AG04449 (cell line): ENCODE data around the gene FAM180B.
"Not testable (repeated sequence)": the region's sequence is repeated elsewhere in the genome, so short reads cannot be mapped to it uniquely, and the experiment has no call there.

Experiments
- CTCF ChIA-PET: fragments of 350-600 bp; formaldehyde crosslinking; extraction: SDS; loops from one replicate; lab custom pipeline; 2021; ENCODE audit warnings: antibody characterized with exemption; lab: Yijun Ruan, JAX
- POLR2A ChIA-PET: fragments of 400-600, 350-600 bp; formaldehyde crosslinking; extraction: SDS; loops from one replicate; lab custom pipeline; 2020; ENCODE audit warnings: antibody characterized with exemption, inconsistent platforms; lab: Yijun Ruan, JAX
- DNase-seq: peaks from one replicate; pipeline ENCODE4 v3.0.0-alpha.2; 2010; ENCODE audit warnings: low read depth, low spot score
- H3K4me3 ChIP-seq: 2 replicates; pipeline ENCODE4 v1.5.1; 2011; ENCODE audit warnings: low read depth, mild to moderate bottlenecking, control low read depth, low read length
- CTCF ChIP-seq: IDR thresholded peaks from one replicate; pipeline ENCODE4 v1.5.1; 2011; ENCODE audit warnings: mild to moderate bottlenecking, moderate library complexity, low read length, control low read depth, inconsistent platforms; ENCODE audit not compliant: insufficient read depth; ENCODE audit errors: missing control alignments

FAM180B gene

GRCh38 chr11:47617417-47617809, 30.9 kb downstream of the FAM180B start:
- CTCF ChIA-PET, result interaction anchor here (0.7 to 4.0 kb wide), 26 partner anchors 8 to 243 kb away, joined by 3 to 41 read pairs (median 4); partner anchors contain the start of genes CELF1, KBTBD4, NDUFS3 and PSMC3
- TF ChIP-seq CTCF, result no peak
- H3K4me3 ChIP-seq, result no peak overlapping the region
- DNase-seq, result no peak
- POLR2A ChIA-PET, result interaction anchor here (1.0 kb wide), 1 partner anchor 201 kb away, joined by 4 read pairs; no protein-coding TSS in a partner anchor

DNA sequence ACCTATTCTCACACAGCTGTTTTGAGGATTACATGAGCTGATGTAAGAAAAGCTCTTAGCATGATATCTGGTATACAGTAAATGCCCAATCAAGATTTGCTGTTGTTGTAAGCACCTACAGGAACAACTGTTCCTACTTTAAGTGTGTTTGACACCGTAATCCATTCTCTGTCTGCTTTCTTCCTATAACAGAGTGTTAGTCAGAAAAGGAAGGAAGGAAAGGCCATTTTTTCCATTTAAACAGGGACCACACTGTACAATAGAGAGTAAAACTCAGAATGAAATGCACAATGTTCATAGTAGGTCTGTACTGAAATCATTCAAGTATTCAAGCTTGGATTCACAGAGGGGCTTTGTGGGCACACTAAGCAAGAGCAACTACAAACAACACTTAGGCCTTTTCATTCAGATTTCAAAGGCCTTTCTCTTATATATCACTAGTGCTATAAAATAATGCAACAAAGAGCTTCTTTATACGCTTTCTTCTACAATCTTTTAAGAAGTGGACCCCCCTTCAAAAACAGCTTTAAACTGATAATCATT, 34.4 kb downstream of the FAM180B start:
- H3K4me3 ChIP-seq, result no peak overlapping the region
- ChIA-PET CTCF (interaction anchor here (0.8 to 1.9 kb wide), 4 partner anchors 9 to 68 kb away, joined by 3 to 5 read pairs (median 4); partner anchors contain the start of gene CELF1), POLR2A (no interaction called here)
- no peak for DNase-seq
- TF ChIP-seq CTCF, result no peak

DNA sequence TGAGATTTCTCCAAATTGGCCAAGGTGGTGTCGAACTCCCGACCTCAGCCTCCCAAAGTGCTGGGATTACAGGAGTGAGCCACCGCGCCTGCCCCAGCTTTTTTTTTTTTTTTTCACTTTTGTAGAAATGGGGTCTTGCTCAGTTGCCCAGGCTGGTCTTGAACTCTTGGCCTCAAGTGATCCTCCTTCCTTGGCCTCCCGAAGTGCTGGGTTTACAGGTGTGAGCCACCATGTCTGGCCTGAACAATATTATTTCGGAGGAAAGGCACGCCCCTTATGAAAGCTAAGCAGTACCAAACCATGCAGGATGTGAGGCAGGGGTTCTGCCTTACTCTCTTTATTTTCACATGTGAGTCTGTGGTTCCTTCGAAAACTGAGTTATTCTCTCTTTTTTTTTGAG, 39.8 kb downstream of the FAM180B start:
- ChIA-PET CTCF (interaction anchor here (1.3 kb wide), 1 partner anchor 10 kb away, joined by 3 read pairs; no protein-coding TSS in a partner anchor), POLR2A (no interaction called here)
- TF ChIP-seq CTCF, result no peak
- DNase-seq, result no peak
- H3K4me3 ChIP-seq, result no peak overlapping the region

GRCh38 chr11:47628026-47628425, 41.5 kb downstream of the FAM180B start:
- POLR2A ChIA-PET, result interaction anchor here (1.2 kb wide), 1 partner anchor 16 kb away, joined by 5 read pairs; no protein-coding TSS in a partner anchor
- TF ChIP-seq CTCF, result no peak
- CTCF ChIA-PET, result interaction anchor here (1.7 to 3.0 kb wide), 3 partner anchors 9 to 75 kb away, joined by 3 to 16 read pairs (median 5); no protein-coding TSS in a partner anchor
- no peak overlapping the region for H3K4me3 ChIP-seq
- no peak for DNase-seq

DNA sequence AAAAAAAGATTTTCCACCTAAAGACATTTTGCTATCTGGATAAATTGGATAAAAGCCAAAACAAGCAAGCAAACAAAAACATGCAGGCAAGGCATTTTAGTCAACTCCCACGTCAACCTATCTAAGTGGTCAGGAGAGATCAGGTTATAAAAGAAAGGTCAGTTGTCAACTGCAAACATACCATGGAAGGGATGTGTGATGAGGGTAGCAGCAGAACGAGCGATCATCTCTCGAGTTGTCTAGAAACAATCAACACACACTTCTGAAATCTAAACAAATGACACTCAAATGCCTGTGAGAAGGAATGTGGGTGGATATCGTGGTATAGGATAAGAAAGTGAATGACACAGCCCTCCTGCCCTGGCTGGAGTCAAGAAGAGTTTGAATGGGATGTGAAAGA, 45.0 kb downstream of the FAM180B start:
- TF ChIP-seq CTCF, result no peak
- ChIA-PET POLR2A (no interaction called here), CTCF (interaction anchor here (1.0 kb wide), 1 partner anchor 10 kb away, joined by 3 read pairs; no protein-coding TSS in a partner anchor)
- no peak for DNase-seq
- no peak overlapping the region for H3K4me3 ChIP-seq

DNA sequence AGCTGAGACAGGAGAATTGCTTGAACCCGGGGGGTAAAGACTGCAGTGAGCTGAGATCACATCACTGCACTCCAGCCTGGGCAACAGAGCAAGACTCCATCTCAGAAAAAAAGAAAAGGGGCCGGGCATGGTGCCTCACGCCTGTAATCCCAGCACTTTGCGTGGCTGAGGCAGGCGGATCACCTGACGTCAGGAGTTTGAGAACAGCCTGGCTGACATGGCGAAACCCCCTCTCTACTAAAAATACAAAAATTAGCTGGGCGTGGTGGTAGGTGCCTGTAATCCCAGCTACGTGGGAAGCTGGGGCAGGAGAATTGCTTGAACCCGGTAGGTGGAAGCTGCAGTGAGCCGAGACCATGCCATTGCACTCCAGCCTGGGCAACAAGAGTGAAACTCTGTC, 49.9 kb downstream of the FAM180B start:
- POLR2A ChIA-PET, DNase-seq, H3K4me3 ChIP-seq: not testable (repeated sequence)
- CTCF ChIA-PET, result interaction anchor here (1.2 to 1.9 kb wide), 2 partner anchors 7 to 10 kb away, joined by 3 to 5 read pairs; no protein-coding TSS in a partner anchor
